HG02840 (cell line): ENCODE data around the gene PTPN3.
"Not testable (repeated sequence)": the region's sequence is repeated elsewhere in the genome, so short reads cannot be mapped to it uniquely, and the experiment has no call there.

Experiments used
- ATAC-seq: cut with Tn5 transposase; IDR thresholded peaks from one replicate; pipeline ENCODE4 v1.9.1; 2021; ENCODE audit warnings: mild to moderate bottlenecking, moderate library complexity, moderate number of reproducible peaks; ENCODE audit not compliant: unreplicated experiment, low FRiP score

Gene PTPN3

GRCh38 chr9:109358968-109359603 is 139.0 kb downstream of the PTPN3 start:
- ATAC-seq, result not testable (repeated sequence)

GRCh38 chr9:109355564-109356297 is 142.4 kb downstream of the PTPN3 start:
- ATAC-seq, result no peak

GRCh38 chr9:109354190-109354589 is 143.9 kb downstream of the PTPN3 start:
- ATAC-seq, result no peak

GRCh38 chr9:109351032-109351431 is 147.1 kb downstream of the PTPN3 start:
- ATAC-seq, result no peak

GRCh38 chr9:109349421-109349846 is 148.7 kb downstream of the PTPN3 start:
- no peak for ATAC-seq

- ATAC-seq, result no peak
Measured at GRCh38 chr9:109346904-109347303, 151.2 kb downstream of the PTPN3 start.

- ATAC-seq, result no peak
Measured at GRCh38 chr9:109344866-109345265, 153.2 kb downstream of the PTPN3 start.

- no peak for ATAC-seq
Measured at GRCh38 chr9:109342878-109343277, 155.2 kb downstream of the PTPN3 start.

GRCh38 chr9:109341561-109341960 is 156.5 kb downstream of the PTPN3 start:
- ATAC-seq, result no peak

- ATAC-seq, result not testable (repeated sequence)
Measured at GRCh38 chr9:109340979-109341378, 157.1 kb downstream of the PTPN3 start.

GRCh38 chr9:109336409-109336808 is 161.7 kb downstream of the PTPN3 start:
- ATAC-seq, result no peak

GRCh38 chr9:109335929-109336328 is 162.2 kb downstream of the PTPN3 start:
- ATAC-seq, result no peak

- no peak for ATAC-seq
Measured at GRCh38 chr9:109335121-109335520, 163.0 kb downstream of the PTPN3 start.

- no peak for ATAC-seq
Measured at GRCh38 chr9:109331353-109331752, 166.8 kb downstream of the PTPN3 start.

GRCh38 chr9:109329638-109330258 is 168.4 kb downstream of the PTPN3 start:
- no peak for ATAC-seq

GRCh38 chr9:109328978-109329637 is 169.0 kb downstream of the PTPN3 start:
- no peak for ATAC-seq
